Skeletal muscle satellite cell (primary cell): Measurements from ENCODE around the gene LECT2.

ENCODE experiments used
- H3K27me3 ChIP-seq: 2 replicates; pipeline ENCODE4 v1.7.0; 2013; ENCODE audit warnings: low read length; ENCODE audit not compliant: control insufficient read depth, insufficient read depth
- H3K36me3 ChIP-seq: 2 replicates; pipeline ENCODE4 v1.7.0; 2013; ENCODE audit warnings: mild to moderate bottlenecking, control low read depth, low read length; ENCODE audit not compliant: insufficient read depth
- H3K4me1 ChIP-seq: 2 replicates; pipeline ENCODE4 v1.7.0; 2013; ENCODE audit warnings: low read length; ENCODE audit not compliant: control insufficient read depth, insufficient read depth
- H3K4me2 ChIP-seq: 2 replicates; pipeline ENCODE4 v1.7.0; 2013; ENCODE audit warnings: mild to moderate bottlenecking, low read length
- H3K4me3 ChIP-seq: 2 replicates; pipeline ENCODE4 v1.7.0; 2013; ENCODE audit warnings: low read length
- H3K9ac ChIP-seq: 2 replicates; pipeline ENCODE4 v1.7.0; 2013; ENCODE audit warnings: mild to moderate bottlenecking, low read depth, low read length, moderate library complexity
- H3K9me3 ChIP-seq: replicated peaks from 2 replicates; pipeline ENCODE4 v1.7.0; 2013; ENCODE audit warnings: mild to moderate bottlenecking, control low read depth, low read length

The LECT2 gene

GRCh38 chr5:135930029-135930948 lies 24.5 kb downstream of the LECT2 start:
- peaks cover 2% of the 10 kb centered on the region for H3K4me1 ChIP-seq
- H3K27me3 ChIP-seq, result peaks cover 63% of the 10 kb centered on the region
- no peak overlapping the region for H3K9ac ChIP-seq
- H3K9me3 ChIP-seq, result no peaks in the 10 kb centered on the region
- H3K4me3 ChIP-seq, result peak overlapping the region; percentile 41
- H3K4me2 ChIP-seq, result peak overlapping the region; percentile 75
- H3K36me3 ChIP-seq, result no peaks in the 10 kb centered on the region

DNA sequence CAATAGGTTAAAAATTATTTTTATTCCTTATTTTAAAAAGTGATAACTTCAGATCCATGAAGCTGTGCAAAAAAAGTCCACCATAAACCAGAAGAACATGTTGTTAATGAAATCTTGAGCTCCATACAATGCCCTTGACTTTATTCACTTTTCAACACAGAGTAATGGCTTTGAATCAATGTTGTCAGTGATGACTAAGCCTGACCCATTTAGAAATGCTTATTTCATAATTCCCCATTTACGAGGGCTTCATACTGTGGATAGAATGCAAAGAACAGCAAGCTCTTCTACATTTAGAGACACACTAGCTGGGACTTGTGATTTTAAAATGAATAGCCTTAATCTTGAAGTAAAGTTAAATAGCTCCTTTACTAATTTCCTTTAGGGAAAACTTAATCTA lies 33.4 kb downstream of the LECT2 start:
- Histone ChIP-seq H3K36me3 (no peaks in the 10 kb centered on the region), H3K9me3 (no peaks in the 10 kb centered on the region), H3K4me2 (no peak overlapping the region), H3K4me3 (no peak overlapping the region), H3K9ac (no peak overlapping the region), H3K27me3 (peaks cover 71% of the 10 kb centered on the region), H3K4me1 (no peaks in the 10 kb centered on the region)

DNA sequence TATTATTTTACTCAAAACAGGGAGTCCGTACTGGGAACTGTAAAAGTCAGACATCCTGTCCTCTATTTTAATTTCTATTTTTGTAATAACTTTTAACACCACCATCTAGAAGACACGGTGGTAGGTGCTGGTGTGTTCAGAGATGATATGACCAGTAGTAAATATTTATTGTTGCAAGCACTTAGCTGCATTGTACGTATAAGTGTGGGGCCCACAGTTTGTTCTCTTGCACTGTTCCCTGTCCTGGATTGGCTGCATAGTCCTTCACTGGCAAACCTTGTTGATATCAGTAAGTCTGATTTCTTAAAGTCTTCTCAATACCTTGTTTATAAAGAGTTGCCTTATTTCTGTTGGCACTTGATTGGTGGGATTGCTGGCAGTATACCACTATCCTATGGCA lies 34.6 kb downstream of the LECT2 start:
- Histone ChIP-seq H3K4me2 (no peak overlapping the region), H3K36me3 (no peaks in the 10 kb centered on the region), H3K4me1 (no peaks in the 10 kb centered on the region), H3K9me3 (no peaks in the 10 kb centered on the region), H3K9ac (no peak overlapping the region), H3K27me3 (peaks cover 72% of the 10 kb centered on the region), H3K4me3 (no peak overlapping the region)

DNA sequence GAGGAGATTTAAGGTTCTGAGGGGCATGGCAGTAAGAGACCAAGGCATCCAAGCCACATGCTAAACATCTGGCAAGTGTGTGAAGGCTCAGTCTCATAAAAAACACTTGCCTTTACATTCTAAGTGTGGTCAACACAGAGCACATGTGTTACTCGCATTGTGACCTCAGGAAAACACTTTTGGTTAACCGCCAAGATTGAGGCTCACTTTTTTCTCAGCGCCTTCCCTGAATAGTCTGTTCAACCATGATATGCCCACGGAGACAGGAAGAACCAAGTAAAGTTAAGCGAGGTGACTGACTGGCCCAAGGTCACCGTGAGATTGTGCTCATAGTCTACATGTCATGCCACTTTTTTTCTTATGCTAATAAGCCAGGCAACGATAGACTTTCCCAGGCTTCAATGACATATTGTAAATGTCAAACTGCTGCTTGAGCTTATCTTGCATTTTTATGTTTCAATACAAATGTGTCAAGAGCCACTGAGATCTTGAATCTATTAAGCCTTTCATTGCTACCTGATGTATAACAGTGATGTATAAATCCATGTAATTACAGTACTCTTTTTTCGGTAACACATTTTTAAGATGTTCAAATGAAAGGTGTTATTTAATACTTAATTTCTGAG lies 38.0 kb downstream of the LECT2 start:
- Histone ChIP-seq H3K4me2 (no peak overlapping the region), H3K4me3 (no peak overlapping the region), H3K9ac (no peak overlapping the region), H3K36me3 (no peaks in the 10 kb centered on the region), H3K27me3 (peaks cover 68% of the 10 kb centered on the region), H3K4me1 (no peaks in the 10 kb centered on the region), H3K9me3 (no peaks in the 10 kb centered on the region)

- Histone ChIP-seq H3K4me3 (no peak overlapping the region), H3K4me2 (no peak overlapping the region), H3K9ac (no peak overlapping the region), H3K4me1 (no peaks in the 10 kb centered on the region), H3K9me3 (no peaks in the 10 kb centered on the region), H3K36me3 (no peaks in the 10 kb centered on the region), H3K27me3 (peaks cover 78% of the 10 kb centered on the region)
These were observed 39.2 kb downstream of the LECT2 start for GRCh38 chr5:135915466-135916001.

GRCh38 chr5:135913713-135914626 lies 40.8 kb downstream of the LECT2 start:
- Histone ChIP-seq H3K4me1 (no peaks in the 10 kb centered on the region), H3K27me3 (peaks cover 80% of the 10 kb centered on the region), H3K4me2 (no peak overlapping the region), H3K9me3 (no peaks in the 10 kb centered on the region), H3K36me3 (no peaks in the 10 kb centered on the region), H3K9ac (no peak overlapping the region), H3K4me3 (no peak overlapping the region)

- no peak overlapping the region for H3K4me3 ChIP-seq
- no peak overlapping the region for H3K9ac ChIP-seq
- no peaks in the 10 kb centered on the region for H3K36me3 ChIP-seq
- H3K27me3 ChIP-seq, result peaks cover 46% of the 10 kb centered on the region
- no peaks in the 10 kb centered on the region for H3K4me1 ChIP-seq
- H3K9me3 ChIP-seq, result no peaks in the 10 kb centered on the region
- no peak overlapping the region for H3K4me2 ChIP-seq
These were observed 49.6 kb downstream of the LECT2 start for GRCh38 chr5:135905144-135905543.

DNA sequence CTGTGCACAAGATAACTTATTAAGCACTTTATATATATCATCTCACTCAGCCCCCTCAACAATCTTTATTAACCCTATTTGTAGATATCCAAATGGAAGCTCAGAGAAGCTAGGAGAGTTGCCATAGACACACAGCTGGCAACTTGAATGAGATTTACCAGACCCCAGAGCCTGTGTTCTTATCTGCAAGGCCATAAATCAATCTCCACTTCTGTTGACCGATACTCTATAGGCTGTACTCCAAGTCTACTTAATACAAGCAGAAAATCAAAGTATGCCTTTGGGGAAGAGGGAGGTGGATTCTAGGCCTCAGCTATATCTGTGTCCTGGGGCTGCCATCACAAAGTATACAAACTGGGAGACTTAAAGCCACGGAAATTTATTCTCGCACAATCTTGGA lies 53.1 kb downstream of the LECT2 start:
- Histone ChIP-seq H3K4me1 (no peaks in the 10 kb centered on the region), H3K27me3 (peaks cover 49% of the 10 kb centered on the region), H3K36me3 (no peaks in the 10 kb centered on the region), H3K9me3 (no peaks in the 10 kb centered on the region), H3K4me3 (no peak overlapping the region), H3K4me2 (no peak overlapping the region), H3K9ac (no peak overlapping the region)

- Histone ChIP-seq H3K4me1 (no peaks in the 10 kb centered on the region), H3K27me3 (peaks cover 53% of the 10 kb centered on the region), H3K9me3 (no peaks in the 10 kb centered on the region), H3K4me2 (no peak overlapping the region), H3K4me3 (no peak overlapping the region), H3K9ac (no peak overlapping the region), H3K36me3 (no peaks in the 10 kb centered on the region)
These were observed 54.5 kb downstream of the LECT2 start for GRCh38 chr5:135900276-135900675.

DNA sequence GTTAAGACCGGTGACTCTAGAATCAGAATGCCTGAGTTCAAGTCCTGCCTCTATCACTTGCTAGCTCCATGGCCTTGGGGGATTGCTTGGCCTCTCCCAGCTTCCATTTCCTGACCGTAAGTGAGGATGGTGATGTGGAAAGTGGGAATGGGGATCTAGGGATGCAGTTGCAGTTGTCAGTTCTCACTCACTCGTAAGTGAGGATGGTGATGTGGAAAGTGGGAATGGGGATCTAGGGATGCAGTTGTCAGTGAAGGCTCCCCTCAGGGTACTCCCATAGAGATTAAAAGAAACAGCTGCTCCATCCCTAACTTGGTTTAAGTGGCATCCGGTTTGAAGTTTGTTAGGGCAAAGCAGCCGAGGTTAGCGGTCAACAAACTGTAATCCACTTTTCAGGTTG lies 56.1 kb downstream of the LECT2 start:
- H3K9me3 ChIP-seq, result no peaks in the 10 kb centered on the region
- H3K4me3 ChIP-seq, result no peak overlapping the region
- H3K4me2 ChIP-seq, result no peak overlapping the region
- H3K4me1 ChIP-seq, result no peaks in the 10 kb centered on the region
- H3K27me3 ChIP-seq, result peaks cover 55% of the 10 kb centered on the region
- no peak overlapping the region for H3K9ac ChIP-seq
- H3K36me3 ChIP-seq, result no peaks in the 10 kb centered on the region
